Psoas muscle (tissue), 8 donors: ENCODE results near the gene TRMT10C. TPM values are rescaled to one million over a fixed set of nuclear protein-coding genes. Genes with fewer than 3 reads are reported as not detected.

Experiments
- ATAC-seq, 4 donors: fragments of 200-7000 bp; cut with Tn5 transposase; one replicate each; pipeline ENCODE4 v1.9.1; 2020; ENCODE audit warnings: moderate library complexity in 3 of 4, mild to moderate bottlenecking in 2 of 4
- DNase-seq, 2 donors: peaks; one replicate each; pipeline ENCODE4 v3.0.0-alpha.2; 2020
- H3K27ac ChIP-seq: fragments of 200-600 bp; one replicate; pipeline ENCODE4 v1.8.0; 2022
- H3K27me3 ChIP-seq, 3 donors: fragments of 200-600 bp in 1 of 3; one replicate each; pipeline versions ENCODE4 v1.6.1 to v1.8.0; 2013 to 2022; ENCODE audit warnings: low read length in 2 of 3, mild to moderate bottlenecking in 2 of 3, moderate library complexity in 1 of 3; ENCODE audit not compliant: insufficient read depth in 3 of 3
- H3K36me3 ChIP-seq, 2 donors: fragments of 200-600 bp in 1 of 2; one replicate each; pipeline versions ENCODE4 v1.6.1 to v1.8.0; 2013 to 2022; ENCODE audit warnings: low read depth in 1 of 2, mild to moderate bottlenecking in 1 of 2, moderate library complexity in 1 of 2; ENCODE audit not compliant: insufficient read depth in 1 of 2
- H3K4me1 ChIP-seq: fragments of 200-600 bp; one replicate; pipeline ENCODE4 v1.8.0; 2022
- H3K4me3 ChIP-seq: fragments of 200-600 bp; one replicate; pipeline ENCODE4 v1.8.0; 2022; ENCODE audit warnings: mild to moderate bottlenecking
- H3K9me3 ChIP-seq: fragments of 200-600 bp; one replicate; pipeline ENCODE4 v1.8.0; 2022
- WGBS, 3 donors: extraction: QIAGEN DNeasy Blood & Tissue Kit; methylation state at CpG; one replicate each; pipeline versions ENCODE4 v1.1.6 to v1.1.7; 2013; 5-methylcytosine and 5-hydroxymethylcytosine counted together
- intact Hi-C, 2 donors: fragments of 100-400 bp; cut with DNase I; formaldehyde crosslinking; loops; one replicate each; pipeline versions ENCODE4 v1.11.0 to v1.14.2; 2022
- polyA plus RNA-seq, 3 donors: library from polyadenylated mRNA; stranded (reverse); fragments of 200-250 nt; gene quantifications; one replicate each; pipeline ENCODE4 v1.2.3, GENCODE V29; 2013
- total RNA-seq, 4 donors: library from RNA; stranded (reverse); fragmentation: NEBNext Ultra II Directional in 2 of 4; extraction: Animal tissue kit (Norgen Biotek cat#: 25700) in 2 of 4; gene quantifications; one replicate each; pipeline versions ENCODE4 v1.2.1 to v1.2.4, GENCODE V29; 2021 to 2023
- TF ChIP-seq, protein P1 (sequence below): fragments of 200-600 bp; IDR thresholded peaks from one replicate; pipeline ENCODE4 v1.8.0; 2022; ENCODE audit warnings: antibody characterized with exemption
- donor health status: healthy with polysubstance abuse.
- donor health status: DM: no; HTN: no; CAD: no; lungs with moderate emphysema.
- donor health status: Bipolar disorder and iron deficiency.
- donor health status: healthy.
- donor health status: DM: yes; HTN: yes; CAD: no.
- donor health status: DM: no; HTN: no; CAD: no.
- donor health status: DM: no; HTN: no; CAD: no.
- donor health status: DM: yes; HTN: yes; CAD: no.

The TRMT10C gene
- total and polyA plus RNA-seq, 7 donors = 23.4 to 64.0 (median 28.3) TPM

DNA sequence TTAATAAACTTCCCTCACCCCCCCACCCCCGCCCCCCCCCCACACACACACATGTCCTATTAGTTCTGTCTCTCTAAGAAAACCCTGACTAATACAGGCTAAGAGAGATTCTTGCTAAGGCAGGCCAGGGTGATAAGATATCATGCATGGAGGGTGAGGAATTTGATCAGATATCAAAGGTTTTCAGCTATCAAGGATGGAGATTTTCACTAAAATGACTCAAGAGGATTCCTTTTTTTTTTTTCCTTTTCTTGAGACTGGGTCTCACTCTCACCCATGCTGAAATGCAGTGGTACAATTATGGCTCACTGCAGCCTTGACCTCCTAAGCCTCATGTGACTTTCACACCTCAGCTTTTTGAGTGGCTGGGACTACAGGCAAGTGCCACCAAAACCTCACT, 33.8 kb upstream of the TRMT10C start:
- intact Hi-C loops = no loop called here
- H3K9me3 ChIP-seq = no peaks in the 10 kb centered on the region
- H3K4me3 ChIP-seq = no peak overlapping the region
- ATAC-seq = no peak
- WGBS, 3 donors = 17 to 40% (median 23%) methylated on average over 1 of the region's 1 CpG
- no peak for DNase-seq
- no peaks in the 10 kb centered on the region for H3K27me3 ChIP-seq
- TF ChIP-seq, protein P1, sequence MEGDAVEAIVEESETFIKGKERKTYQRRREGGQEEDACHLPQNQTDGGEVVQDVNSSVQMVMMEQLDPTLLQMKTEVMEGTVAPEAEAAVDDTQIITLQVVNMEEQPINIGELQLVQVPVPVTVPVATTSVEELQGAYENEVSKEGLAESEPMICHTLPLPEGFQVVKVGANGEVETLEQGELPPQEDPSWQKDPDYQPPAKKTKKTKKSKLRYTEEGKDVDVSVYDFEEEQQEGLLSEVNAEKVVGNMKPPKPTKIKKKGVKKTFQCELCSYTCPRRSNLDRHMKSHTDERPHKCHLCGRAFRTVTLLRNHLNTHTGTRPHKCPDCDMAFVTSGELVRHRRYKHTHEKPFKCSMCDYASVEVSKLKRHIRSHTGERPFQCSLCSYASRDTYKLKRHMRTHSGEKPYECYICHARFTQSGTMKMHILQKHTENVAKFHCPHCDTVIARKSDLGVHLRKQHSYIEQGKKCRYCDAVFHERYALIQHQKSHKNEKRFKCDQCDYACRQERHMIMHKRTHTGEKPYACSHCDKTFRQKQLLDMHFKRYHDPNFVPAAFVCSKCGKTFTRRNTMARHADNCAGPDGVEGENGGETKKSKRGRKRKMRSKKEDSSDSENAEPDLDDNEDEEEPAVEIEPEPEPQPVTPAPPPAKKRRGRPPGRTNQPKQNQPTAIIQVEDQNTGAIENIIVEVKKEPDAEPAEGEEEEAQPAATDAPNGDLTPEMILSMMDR = no peak
- H3K4me1 ChIP-seq = no peaks in the 10 kb centered on the region
- no peak overlapping the region for H3K27ac ChIP-seq
- H3K36me3 ChIP-seq = no peaks in the 10 kb centered on the region

DNA sequence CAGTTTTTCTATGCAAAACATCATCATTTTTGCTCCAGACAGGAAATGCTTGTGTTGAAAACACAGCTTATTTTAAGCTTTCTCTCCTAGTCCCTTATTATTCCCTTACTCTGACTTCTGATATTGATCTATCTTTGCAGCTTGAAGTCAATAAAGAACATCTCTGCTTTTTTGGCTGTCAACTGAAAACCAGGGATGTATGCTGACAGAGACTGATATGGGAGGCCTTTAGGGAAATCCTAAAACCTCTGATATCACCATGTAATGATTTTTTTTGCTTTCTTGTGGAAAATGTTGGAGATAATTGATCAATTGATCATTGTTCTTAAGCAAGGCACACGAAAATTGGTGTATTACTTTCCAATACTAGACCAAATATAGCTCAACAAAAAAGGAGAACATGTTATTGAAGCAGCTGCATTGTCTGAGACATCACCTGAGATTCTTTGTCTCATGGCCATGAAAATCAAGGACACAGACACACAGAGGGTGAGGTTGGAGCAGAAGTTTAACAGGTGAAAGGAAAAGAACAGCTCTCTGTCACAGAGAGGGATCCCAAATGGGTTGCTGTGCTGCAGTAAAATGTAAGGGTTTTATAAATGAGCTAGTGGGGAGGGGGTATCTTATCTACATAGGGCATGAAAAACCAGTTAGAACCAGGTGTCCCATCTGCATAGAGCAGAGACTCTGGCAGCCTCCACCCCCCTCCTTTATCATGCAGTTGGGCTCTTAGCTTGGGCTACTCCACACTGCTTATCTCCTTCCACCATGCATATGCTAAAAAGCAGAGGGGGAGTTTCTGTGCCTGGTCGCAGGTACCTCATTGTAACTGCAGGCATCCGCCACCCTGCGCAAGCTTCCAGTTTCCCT, 31.6 kb upstream of the TRMT10C start:
- Histone ChIP-seq H3K27me3 (no peaks in the 10 kb centered on the region), H3K27ac (no peak overlapping the region), H3K9me3 (no peaks in the 10 kb centered on the region), H3K4me3 (no peak overlapping the region), H3K36me3 (no peaks in the 10 kb centered on the region), H3K4me1 (peaks cover 2% of the 10 kb centered on the region)
- 80 to 86% (median 83%) methylated on average over 4 of the region's 4 CpGs for WGBS, 3 donors
- ATAC-seq (no peak), DNase-seq (no peak)
- TF ChIP-seq, protein P1 = no peak
- intact Hi-C loops = no loop called here

DNA sequence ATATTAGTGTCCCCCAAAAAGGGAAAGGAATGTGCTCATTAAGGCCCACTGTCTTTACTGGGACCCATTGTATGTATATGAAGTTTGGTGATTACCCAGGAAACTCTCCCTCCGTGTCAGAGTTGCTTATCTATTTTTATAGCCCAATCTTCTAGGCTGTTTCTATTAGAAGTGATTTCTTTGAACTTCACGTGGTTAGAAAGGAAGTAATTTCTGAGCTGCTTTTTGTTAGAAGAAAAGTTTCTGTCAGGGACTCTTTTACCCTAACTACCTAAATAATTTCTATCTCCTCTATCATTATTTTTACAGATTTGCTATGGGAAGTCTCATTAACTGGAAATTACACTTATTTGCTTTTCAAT, 31.0 kb upstream of the TRMT10C start:
- no peaks in the 10 kb centered on the region for H3K9me3 ChIP-seq
- H3K27me3 ChIP-seq = no peaks in the 10 kb centered on the region
- no peak overlapping the region for H3K4me3 ChIP-seq
- ATAC-seq = no peak
- peaks cover 2% of the 10 kb centered on the region for H3K4me1 ChIP-seq
- intact Hi-C loops = no loop called here
- DNase-seq = no peak
- H3K27ac ChIP-seq = no peak overlapping the region
- WGBS, 3 donors = 71 to 79% (median 72%) methylated on average over 2 of the region's 2 CpGs
- no peaks in the 10 kb centered on the region for H3K36me3 ChIP-seq
- TF ChIP-seq, protein P1 = no peak

DNA sequence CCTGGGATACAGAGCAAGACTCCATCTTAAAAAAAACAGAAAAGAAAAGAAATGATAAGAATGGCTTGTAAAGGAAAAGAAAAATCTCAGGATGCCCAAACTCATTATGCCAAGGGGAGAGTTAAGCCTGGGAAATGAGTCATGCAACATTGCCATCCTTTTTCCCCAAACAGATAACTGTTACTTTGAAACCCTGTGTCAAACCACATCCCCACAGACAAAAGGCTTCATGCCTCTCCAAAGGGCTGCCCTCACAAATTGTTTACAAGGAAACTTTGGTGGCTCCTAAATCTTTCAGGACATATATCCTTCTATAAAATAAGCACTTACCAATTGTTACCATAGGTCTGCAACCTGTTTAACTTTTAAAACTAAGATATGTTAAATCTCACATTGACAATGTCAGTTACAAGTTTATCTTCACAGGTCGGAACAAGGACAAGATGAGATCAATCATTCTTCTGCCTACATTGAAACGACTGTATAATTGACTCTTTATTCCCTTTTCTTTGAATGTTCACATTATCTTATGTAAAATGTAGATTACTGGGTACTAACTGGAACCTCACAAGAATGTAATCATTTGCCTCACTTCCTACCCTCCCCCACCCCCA, 30.1 kb upstream of the TRMT10C start:
- Histone ChIP-seq H3K4me3 (no peak overlapping the region), H3K4me1 (peaks cover 2% of the 10 kb centered on the region), H3K27ac (no peak overlapping the region), H3K36me3 (no peaks in the 10 kb centered on the region), H3K27me3 (no peaks in the 10 kb centered on the region), H3K9me3 (no peaks in the 10 kb centered on the region)
- no peak for DNase-seq
- ATAC-seq = no peak
- TF ChIP-seq, protein P1 = no peak
- WGBS, 3 donors = 38 to 59% (median 54%) methylated on average over 2 of the region's 2 CpGs
- intact Hi-C loops = no loop called here
